GM12865 (cell line): ENCODE measurements around the gene SEPTIN11.

Source experiments
- DNase-seq: peaks from one replicate; pipeline ENCODE4 v3.0.0; 2010; ENCODE audit warnings: low read depth
- H3K4me3 ChIP-seq: 2 replicates; pipeline ENCODE4 v1.5.1; 2011; ENCODE audit warnings: mild to moderate bottlenecking, low read depth, low read length, control low read depth
- TF ChIP-seq, protein P1 (sequence below): IDR thresholded peaks from 2 replicates; pipeline ENCODE4 v1.5.1; 2011; ENCODE audit warnings: low read length, control low read depth, low read depth, inconsistent platforms; ENCODE audit not compliant: insufficient read depth; ENCODE audit errors: missing control alignments

Gene SEPTIN11

DNA sequence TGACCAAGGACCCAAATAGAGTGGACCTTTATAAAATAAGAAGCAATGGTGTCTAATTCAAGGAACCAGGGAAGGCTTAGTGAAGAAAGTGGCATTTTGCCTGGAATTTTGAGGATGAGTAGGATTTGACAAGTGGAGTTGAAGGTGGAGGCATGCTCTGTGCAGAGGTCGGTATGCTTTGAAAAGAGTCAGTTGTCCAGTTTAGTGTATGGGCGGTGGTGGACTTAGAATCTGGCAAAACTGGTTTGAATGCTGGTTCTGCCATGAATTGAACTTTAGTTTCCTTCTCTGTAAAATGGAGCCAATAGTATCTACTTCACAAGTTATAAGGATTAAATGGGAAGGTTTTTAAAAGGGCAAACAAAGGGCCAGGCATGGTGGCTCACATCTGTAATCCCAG, 29.7 kb downstream of the SEPTIN11 start:
- TF ChIP-seq, protein P1, sequence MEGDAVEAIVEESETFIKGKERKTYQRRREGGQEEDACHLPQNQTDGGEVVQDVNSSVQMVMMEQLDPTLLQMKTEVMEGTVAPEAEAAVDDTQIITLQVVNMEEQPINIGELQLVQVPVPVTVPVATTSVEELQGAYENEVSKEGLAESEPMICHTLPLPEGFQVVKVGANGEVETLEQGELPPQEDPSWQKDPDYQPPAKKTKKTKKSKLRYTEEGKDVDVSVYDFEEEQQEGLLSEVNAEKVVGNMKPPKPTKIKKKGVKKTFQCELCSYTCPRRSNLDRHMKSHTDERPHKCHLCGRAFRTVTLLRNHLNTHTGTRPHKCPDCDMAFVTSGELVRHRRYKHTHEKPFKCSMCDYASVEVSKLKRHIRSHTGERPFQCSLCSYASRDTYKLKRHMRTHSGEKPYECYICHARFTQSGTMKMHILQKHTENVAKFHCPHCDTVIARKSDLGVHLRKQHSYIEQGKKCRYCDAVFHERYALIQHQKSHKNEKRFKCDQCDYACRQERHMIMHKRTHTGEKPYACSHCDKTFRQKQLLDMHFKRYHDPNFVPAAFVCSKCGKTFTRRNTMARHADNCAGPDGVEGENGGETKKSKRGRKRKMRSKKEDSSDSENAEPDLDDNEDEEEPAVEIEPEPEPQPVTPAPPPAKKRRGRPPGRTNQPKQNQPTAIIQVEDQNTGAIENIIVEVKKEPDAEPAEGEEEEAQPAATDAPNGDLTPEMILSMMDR = no peak
- H3K4me3 ChIP-seq = no peak overlapping the region
- DNase-seq = no peak

DNA sequence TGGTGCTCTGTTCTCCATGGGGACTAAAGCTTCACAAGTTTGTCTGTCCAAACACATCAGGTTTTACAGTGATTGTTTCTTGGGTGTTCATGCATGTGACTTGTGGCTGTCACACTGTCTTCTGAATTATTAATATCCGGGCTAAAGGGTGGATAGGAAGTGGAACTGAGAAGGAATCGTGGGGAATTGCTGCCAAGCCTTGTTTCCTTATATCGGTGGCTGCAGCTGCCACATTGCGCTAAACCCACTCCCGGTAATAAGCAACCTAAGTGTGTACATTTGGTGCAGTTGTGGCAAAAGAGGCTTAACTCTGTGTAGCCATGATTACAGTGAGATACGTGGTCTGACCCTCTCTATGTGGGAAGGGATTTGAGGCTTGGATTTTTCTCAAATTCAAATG, 30.7 kb downstream of the SEPTIN11 start:
- no peak for DNase-seq
- no peak overlapping the region for H3K4me3 ChIP-seq
- TF ChIP-seq, protein P1 = no peak

DNA sequence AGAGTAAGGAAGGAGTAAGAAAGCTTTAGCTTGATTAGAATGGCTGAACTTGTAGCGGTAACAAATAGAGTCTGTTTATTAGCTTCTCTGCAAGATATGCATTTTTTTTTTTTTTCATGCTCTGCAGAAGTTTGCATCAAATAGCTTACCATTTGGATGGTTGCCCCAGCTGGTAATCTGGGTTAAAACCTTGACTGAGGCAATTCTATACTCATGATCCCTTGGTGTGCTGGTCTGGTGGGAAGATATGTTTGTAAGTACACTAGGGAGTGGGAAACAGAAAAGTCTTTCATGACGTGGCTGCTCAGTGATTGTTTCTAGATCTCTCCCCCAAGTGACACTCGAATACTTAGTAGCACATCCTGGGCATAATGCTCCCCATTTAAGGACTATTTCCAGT, 32.1 kb downstream of the SEPTIN11 start:
- DNase-seq = no peak
- TF ChIP-seq, protein P1 = no peak
- no peak overlapping the region for H3K4me3 ChIP-seq

DNA sequence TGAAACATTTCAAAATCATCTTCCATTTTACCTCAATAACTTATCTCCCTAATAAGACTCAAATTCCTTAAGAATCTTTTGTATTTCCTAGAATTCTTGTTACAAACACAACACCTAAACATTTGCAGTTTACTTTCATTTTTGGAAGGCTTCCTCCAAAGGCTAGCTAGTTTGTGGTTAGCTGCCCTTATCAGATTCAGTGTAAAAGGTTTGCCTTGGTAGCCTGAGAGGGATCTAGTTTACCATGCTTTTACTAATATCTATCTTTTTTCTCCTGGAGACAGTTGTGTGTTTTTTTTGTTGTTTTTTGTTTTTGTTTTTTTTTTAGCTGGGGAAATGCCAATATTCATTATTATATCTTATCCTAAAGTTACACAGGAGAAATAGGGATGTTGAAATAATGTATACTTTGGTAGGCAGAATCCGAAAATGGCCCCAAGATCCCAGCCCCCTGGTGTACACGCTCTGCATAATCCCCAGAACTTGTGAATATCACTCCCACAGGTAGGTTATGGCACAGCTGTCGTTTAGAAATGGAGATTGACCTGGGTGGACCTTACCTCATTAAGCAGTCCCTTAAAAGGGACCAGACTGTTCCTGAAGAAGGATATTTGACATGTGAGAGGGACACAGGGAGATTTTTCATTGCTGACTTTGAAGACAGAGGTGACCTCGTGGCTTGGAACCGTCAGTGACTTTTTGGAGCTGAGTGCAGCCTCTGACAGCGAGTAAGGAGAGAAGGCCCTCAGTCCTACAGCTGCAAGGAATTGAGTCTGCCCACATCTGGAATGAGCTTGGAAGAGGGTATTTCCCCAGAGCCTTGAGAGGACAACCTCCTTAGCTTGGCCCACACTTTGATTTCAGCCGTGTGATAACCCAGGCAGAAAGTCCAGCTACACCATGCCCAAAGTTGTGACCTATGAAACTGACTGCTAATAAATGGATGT, 33.4 kb downstream of the SEPTIN11 start:
- TF ChIP-seq, protein P1 = no peak

DNA sequence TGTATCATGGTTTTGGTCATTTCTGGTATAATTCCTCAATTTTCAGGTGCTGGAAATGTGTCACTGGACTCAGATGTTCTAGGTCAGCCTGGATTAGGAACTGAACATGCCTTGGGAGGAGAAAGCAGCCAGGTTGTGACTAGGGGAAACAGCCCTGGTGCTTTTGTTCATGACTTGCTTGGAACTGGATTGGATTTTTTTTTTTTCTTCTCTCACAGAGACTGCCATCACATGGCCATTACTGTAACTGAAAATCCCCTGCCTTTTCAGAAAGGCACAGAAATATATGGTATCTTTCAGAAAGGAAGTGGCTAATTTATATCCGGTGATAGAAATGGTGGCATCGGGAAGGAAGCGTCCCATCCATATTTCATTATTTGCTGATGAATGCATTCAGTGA, 34.6 kb downstream of the SEPTIN11 start:
- TF ChIP-seq, protein P1 = peak; percentile 23
- H3K4me3 ChIP-seq = no peak overlapping the region
- peak; percentile 77 for DNase-seq

More for the DNA sequence above, 33.4 kb downstream of the SEPTIN11 start:
- no peak for DNase-seq
- H3K4me3 ChIP-seq = no peak overlapping the region

DNA sequence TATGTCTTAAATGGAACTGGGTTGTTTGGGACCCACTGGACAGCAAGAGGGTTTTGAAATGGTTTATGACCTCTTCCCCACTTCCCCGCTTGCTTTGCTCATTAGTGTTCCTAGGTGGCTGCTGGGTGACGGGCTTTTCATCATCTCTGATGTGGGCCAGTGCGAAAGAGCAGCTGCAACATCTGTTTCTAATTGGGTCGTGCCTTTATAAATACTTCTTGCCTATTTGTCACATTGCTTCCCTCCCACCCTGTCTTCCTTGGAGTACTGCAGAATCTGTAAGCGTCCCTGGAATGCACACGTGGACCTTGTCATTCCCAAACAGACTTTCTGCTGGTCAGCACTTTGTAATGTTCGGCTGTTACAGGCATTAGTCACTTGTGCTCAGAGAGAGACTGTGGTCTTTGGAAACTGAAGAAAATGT, 35.2 kb downstream of the SEPTIN11 start:
- TF ChIP-seq, protein P1 = no peak

More for the DNA sequence above, 35.2 kb downstream of the SEPTIN11 start:
- no peak for DNase-seq
- H3K4me3 ChIP-seq = no peak overlapping the region
